Endothelial cell of umbilical vein (primary cell): Measurements from ENCODE around the gene UQCRHL. TPM values are rescaled to one million over a fixed set of nuclear protein-coding genes. Genes with fewer than 3 reads are reported as not detected.

ENCODE experiments used
- BruUV-seq: library from RNA; stranded (reverse); fragments of 400-500 nt; replicated peaks from 2 replicates; lab custom pipeline; 2021; lab: Mats Ljungman, UMichigan
- CTCF ChIA-PET: fragments of 300-600, 350-600 bp; sonication (Branson Sonifier 250); formaldehyde crosslinking; loops from one replicate; lab custom pipeline; 2021; ENCODE audit warnings: antibody characterized with exemption, inconsistent platforms; lab: Charles Lee
- POLR2A ChIA-PET: fragments of 300-600, 350-600 bp; sonication (Branson Sonifier 250); formaldehyde crosslinking; loops from one replicate; lab custom pipeline; 2021; ENCODE audit warnings: antibody characterized with exemption, inconsistent platforms; lab: Charles Lee
- DNase-seq: peaks from one replicate; pipeline ENCODE4 v3.0.0-alpha.2; 2011; ENCODE audit warnings: low read depth, low spot score
- FAIRE-seq: peaks from 2 replicates; lab custom pipeline; 2011; peaks lifted over from hg19 to GRCh38; lab: Jason Lieb, UNC
- H2AFZ ChIP-seq: 2 replicates; pipeline ENCODE4 v1.6.0; 2012; ENCODE audit warnings: low read depth, low read length, control low read depth, inconsistent platforms
- H3K27ac ChIP-seq: 2 replicates; pipeline ENCODE4 v1.5.1; 2011; ENCODE audit warnings: low read depth, mild to moderate bottlenecking, control low read depth, low read length, moderate library complexity; ENCODE audit not compliant: insufficient read depth
- H3K27me3 ChIP-seq, 2 experiments: 2 replicates each; pipeline versions ENCODE4 v1.6.0 to v1.6.1; 2011; ENCODE audit warnings: low read length in 2 of 2, mixed read lengths in 1 of 2; ENCODE audit not compliant: control insufficient read depth in 2 of 2, insufficient read depth in 2 of 2
- H3K36me3 ChIP-seq, 2 experiments: 2 replicates in 1 of 2; 3 replicates in 1 of 2; pipeline ENCODE4 v1.5.1; 2011; ENCODE audit warnings: low read length in 2 of 2, mild to moderate bottlenecking in 1 of 2, moderate library complexity in 1 of 2; ENCODE audit not compliant: control insufficient read depth in 2 of 2, insufficient read depth in 2 of 2; ENCODE audit errors: extremely low read depth in 1 of 2
- H3K4me1 ChIP-seq: 3 replicates; pipeline ENCODE4 v1.5.1; 2011; ENCODE audit warnings: mild to moderate bottlenecking, low read length; ENCODE audit not compliant: control insufficient read depth, insufficient read depth; ENCODE audit errors: extremely low read depth
- H3K4me2 ChIP-seq: 2 replicates; pipeline ENCODE4 v1.6.1; 2011; ENCODE audit warnings: low read length, control low read depth, mixed read lengths; ENCODE audit not compliant: insufficient read depth
- H3K4me3 ChIP-seq, 3 experiments: fragments of 200-600 bp in 1 of 3; sonication (generic), shearing (Covaris generic) in 1 of 3; replicated peaks in 1 of 3; 2 replicates each; pipeline ENCODE4 v1.5.1; 2011 to 2016; ENCODE audit warnings: control low read depth in 3 of 3, low read length in 3 of 3, mild to moderate bottlenecking in 2 of 3, inconsistent platforms in 1 of 3, low read depth in 1 of 3, moderate library complexity in 1 of 3; ENCODE audit not compliant: insufficient read depth in 1 of 3
- H3K79me2 ChIP-seq: 2 replicates; pipeline ENCODE4 v1.6.0; 2012; ENCODE audit warnings: low read length, inconsistent platforms; ENCODE audit not compliant: control insufficient read depth, insufficient read depth
- H3K9ac ChIP-seq: replicated peaks from 2 replicates; pipeline ENCODE3; 2011; ENCODE audit warnings: low read length, control low read depth; ENCODE audit not compliant: insufficient read depth; ENCODE audit errors: extremely low read depth
- H3K9me1 ChIP-seq: replicated peaks from 3 replicates; pipeline ENCODE4 v1.6.0; 2011; ENCODE audit warnings: mild to moderate bottlenecking, low read length; ENCODE audit not compliant: control insufficient read depth, insufficient read depth; ENCODE audit errors: extremely low read depth
- H3K9me3 ChIP-seq: replicated peaks from 2 replicates; pipeline ENCODE4 v1.5.1; 2012; ENCODE audit warnings: low read length, inconsistent platforms; ENCODE audit not compliant: control insufficient read depth, insufficient read depth
- H4K20me1 ChIP-seq: replicated peaks from 2 replicates; pipeline ENCODE3; 2011; ENCODE audit warnings: mild to moderate bottlenecking, low read length; ENCODE audit not compliant: control insufficient read depth, insufficient read depth; ENCODE audit errors: extremely low read depth
- EZH2 ChIP-seq: IDR thresholded peaks from 2 replicates; pipeline ENCODE4 v1.6.1; 2012; ENCODE audit warnings: borderline replicate concordance, low read depth, mild to moderate bottlenecking, moderate library complexity, low read length, inconsistent platforms; ENCODE audit not compliant: severe bottlenecking
- FOS ChIP-seq: IDR thresholded peaks from 2 replicates; pipeline ENCODE4 v1.6.1; 2011; ENCODE audit warnings: mild to moderate bottlenecking, low read length, moderate library complexity, borderline replicate concordance; ENCODE audit not compliant: insufficient read depth
- GATA2 ChIP-seq: IDR thresholded peaks from 2 replicates; pipeline ENCODE4 v1.7.0; 2011; ENCODE audit warnings: low read depth, mild to moderate bottlenecking, moderate library complexity, mixed read lengths, low read length; ENCODE audit not compliant: insufficient read length, insufficient read depth
- JUN ChIP-seq: IDR thresholded peaks from 2 replicates; pipeline ENCODE4 v1.6.1; 2011; ENCODE audit warnings: borderline replicate concordance, low read depth; ENCODE audit not compliant: insufficient read length, insufficient read depth
- MYC ChIP-seq: IDR thresholded peaks from one replicate; pipeline ENCODE4 v1.6.1; 2011; ENCODE audit warnings: mild to moderate bottlenecking, low read depth, low read length
- POLR2A ChIP-seq: IDR thresholded peaks from 2 replicates; pipeline ENCODE4 v1.6.1; 2012; ENCODE audit warnings: low read depth, mild to moderate bottlenecking, control low read depth, low read length
- POLR2AphosphoS5 ChIP-seq: IDR thresholded peaks from 2 replicates; pipeline ENCODE4 v1.6.1; 2012; ENCODE audit warnings: low read depth, mild to moderate bottlenecking, control low read depth, low read length, moderate library complexity; ENCODE audit not compliant: insufficient read depth
- dilution Hi-C: fragments of 300-500 bp; cut with MboI; formaldehyde crosslinking; loops from one replicate; pipeline ENCODE4 v1.15.0; 2019; ENCODE audit warnings: low sequenced_read_pairs; ENCODE audit not compliant: extremely low pct_ligation_motif_present
- intact Hi-C: fragments of 100-400 bp; cut with micrococcal nuclease; formaldehyde crosslinking; loops from one replicate; pipeline ENCODE4 v1.10.0; 2022
- polyA plus RNA-seq, 4 experiments: library from polyadenylated mRNA; depleted of rRNA in 3 of 4; stranded (reverse) in 3 of 4; unstranded in 1 of 4; fragments of >200 nt; gene quantifications; 2 replicates each; pipeline versions ENCODE4 v1.2.1 to v1.2.3, GENCODE V29; 2011 to 2012; ENCODE audit warnings: missing spikeins in 1 of 4
- total RNA-seq: library from RNA; stranded (reverse); gene quantifications from 2 replicates; pipeline ENCODE4 v1.2.3, GENCODE V29; 2021
- TF ChIP-seq, protein P1 (sequence below): IDR thresholded peaks from 2 replicates; pipeline ENCODE4 v1.6.1; 2011; ENCODE audit not compliant: insufficient read depth, insufficient read length
- TF ChIP-seq, protein P2 (sequence below), 2 donors: IDR thresholded peaks; 1 replicate in 1 of 2; 2 replicates in 1 of 2; pipeline ENCODE4 v1.5.1; 2011; ENCODE audit warnings: low read length in 2 of 2, mild to moderate bottlenecking in 2 of 2, moderate library complexity in 2 of 2, control low read depth in 1 of 2, inconsistent platforms in 1 of 2, low read depth in 1 of 2; ENCODE audit not compliant: insufficient read depth in 1 of 2; ENCODE audit errors: extremely low read depth in 1 of 2

The UQCRHL gene
- total and polyA plus RNA-seq, 2 donors (not counting 3 experiments of a cell fraction or from before 2014, with no cell fraction given), result 0.92 to 1.4 TPM

DNA sequence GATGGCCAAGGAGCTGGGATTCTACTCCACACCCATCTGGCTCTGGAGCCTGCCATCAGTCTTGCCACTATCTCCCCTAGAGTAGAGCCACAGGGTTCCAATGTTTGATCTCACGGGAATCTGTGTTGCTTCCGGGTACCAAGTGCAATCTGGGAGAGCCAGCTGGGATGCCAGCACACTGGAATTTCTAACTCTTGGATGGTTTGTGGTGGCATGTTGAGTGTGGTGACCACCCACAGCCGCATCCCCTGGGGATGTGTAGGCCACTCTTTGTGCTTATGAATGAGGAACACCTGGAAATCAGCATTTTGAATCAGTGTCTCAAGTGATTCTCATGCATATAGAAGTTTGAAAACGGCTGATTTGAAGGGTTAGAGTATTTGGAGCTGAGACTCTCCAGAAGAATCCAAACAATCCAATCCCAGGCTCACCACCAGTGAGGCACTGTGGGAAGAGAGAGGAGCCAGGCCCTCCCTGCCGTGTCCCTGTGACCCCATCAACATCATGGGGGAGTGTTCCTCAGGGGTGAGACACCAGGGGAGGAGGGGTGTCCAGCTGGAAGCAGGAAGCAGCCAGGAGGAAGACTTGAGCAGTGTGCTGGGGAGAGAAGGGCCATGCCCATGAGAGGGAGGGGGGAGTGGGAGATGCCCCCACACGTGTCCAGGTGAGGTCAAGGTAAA is 35.5 kb downstream of the UQCRHL start:
- TF ChIP-seq MYC (no peak), GATA2 (no peak), EZH2 (no peak), JUN (no peak), FOS (no peak), POLR2AphosphoS5 (no peak), POLR2A (no peak)
- TF ChIP-seq, protein P1, sequence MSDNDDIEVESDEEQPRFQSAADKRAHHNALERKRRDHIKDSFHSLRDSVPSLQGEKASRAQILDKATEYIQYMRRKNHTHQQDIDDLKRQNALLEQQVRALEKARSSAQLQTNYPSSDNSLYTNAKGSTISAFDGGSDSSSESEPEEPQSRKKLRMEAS, result no peak
- TF ChIP-seq, protein P2, sequence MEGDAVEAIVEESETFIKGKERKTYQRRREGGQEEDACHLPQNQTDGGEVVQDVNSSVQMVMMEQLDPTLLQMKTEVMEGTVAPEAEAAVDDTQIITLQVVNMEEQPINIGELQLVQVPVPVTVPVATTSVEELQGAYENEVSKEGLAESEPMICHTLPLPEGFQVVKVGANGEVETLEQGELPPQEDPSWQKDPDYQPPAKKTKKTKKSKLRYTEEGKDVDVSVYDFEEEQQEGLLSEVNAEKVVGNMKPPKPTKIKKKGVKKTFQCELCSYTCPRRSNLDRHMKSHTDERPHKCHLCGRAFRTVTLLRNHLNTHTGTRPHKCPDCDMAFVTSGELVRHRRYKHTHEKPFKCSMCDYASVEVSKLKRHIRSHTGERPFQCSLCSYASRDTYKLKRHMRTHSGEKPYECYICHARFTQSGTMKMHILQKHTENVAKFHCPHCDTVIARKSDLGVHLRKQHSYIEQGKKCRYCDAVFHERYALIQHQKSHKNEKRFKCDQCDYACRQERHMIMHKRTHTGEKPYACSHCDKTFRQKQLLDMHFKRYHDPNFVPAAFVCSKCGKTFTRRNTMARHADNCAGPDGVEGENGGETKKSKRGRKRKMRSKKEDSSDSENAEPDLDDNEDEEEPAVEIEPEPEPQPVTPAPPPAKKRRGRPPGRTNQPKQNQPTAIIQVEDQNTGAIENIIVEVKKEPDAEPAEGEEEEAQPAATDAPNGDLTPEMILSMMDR (IDR thresholded peaks at IDR 0.05; ENCODE audit: extremely low read depth in 1 of 2, insufficient read depth in 1 of 2, low read depth in 1 of 2, low read length in 2 of 2), result no peak
- Histone ChIP-seq H3K9me3 (no peaks in the 10 kb centered on the region), H3K4me2 (no peak overlapping the region), H3K9ac (no peak overlapping the region), H3K27ac (no peak overlapping the region), H3K27me3 (no peaks in the 10 kb centered on the region), H4K20me1 (peaks cover 3% of the 10 kb centered on the region), H3K79me2 (peaks cover 47% of the 10 kb centered on the region), H3K4me1 (no peaks in the 10 kb centered on the region), H3K4me3 (no peak overlapping the region), H3K36me3 (peaks cover 46 to 61% of the 10 kb centered on the region in 2 experiments), H2AFZ (no peak overlapping the region), H3K9me1 (no peaks in the 10 kb centered on the region)
- dilution Hi-C loops (no loop called here), intact Hi-C loops (no loop called here)
- CTCF ChIA-PET, result interaction anchor here (0.8 to 1.0 kb wide), 2 partner anchors 8 to 31 kb away, joined by 3 read pairs; no protein-coding TSS in a partner anchor
- POLR2A ChIA-PET, result interaction anchor here (1.3 kb wide), 1 partner anchor 12 kb away, joined by 3 read pairs; no protein-coding TSS in a partner anchor
- DNase-seq (no peak), FAIRE-seq (no peak)
- BruUV-seq, result no TSS peak
